Peyer's patch (tissue), 4 donors: ENCODE results near the gene LTBP2. TPM values are rescaled to one million over a fixed set of nuclear protein-coding genes. Genes with fewer than 3 reads are reported as not detected.

ENCODE experiments used
- DNase-seq, 3 donors: peaks; one replicate each; pipeline ENCODE4 v3.0.0-alpha.2; 2017 to 2019
- H3K27ac ChIP-seq, 4 donors: fragments of 200-600 bp; sonication (generic); one replicate each; pipeline ENCODE4 v1.5.1; 2016 to 2019
- H3K27me3 ChIP-seq, 2 donors: fragments of 200-600 bp; sonication (generic); one replicate each; pipeline ENCODE4 v1.5.1; 2019
- H3K36me3 ChIP-seq, 3 donors: fragments of 200-600 bp; sonication (generic); one replicate each; pipeline ENCODE4 v1.5.1; 2016 to 2019
- H3K4me1 ChIP-seq, 4 donors: fragments of 200-600 bp; sonication (generic); one replicate each; pipeline ENCODE4 v1.5.1; 2016 to 2019
- H3K4me3 ChIP-seq, 4 donors: fragments of 200-600 bp; sonication (generic); 1 replicate in 3 of 4; 2 replicates in 1 of 4; pipeline ENCODE4 v1.5.1; 2016 to 2019; ENCODE audit warnings: mild to moderate bottlenecking in 1 of 4
- H3K9me3 ChIP-seq, 4 donors: fragments of 200-600 bp; sonication (generic); one replicate each; pipeline ENCODE4 v1.5.1; 2016 to 2019; ENCODE audit warnings: mild to moderate bottlenecking in 1 of 4
- POLR2A ChIP-seq, 2 donors: fragments of 450-650 bp; IDR thresholded peaks; one replicate each; pipeline ENCODE4 v1.5.1; 2017; ENCODE audit warnings: antibody characterized with exemption in 2 of 2, mild to moderate bottlenecking in 2 of 2, moderate library complexity in 2 of 2
- total RNA-seq, 4 donors: library from RNA; depleted of rRNA; stranded (reverse); fragments of >200 nt; gene quantifications; one replicate each; pipeline ENCODE4 v1.1.0, GENCODE V29; 2016
- TF ChIP-seq, protein P1 (sequence below), 6 experiments: fragments of 450-650 bp in 4 of 6; fragments of 200-600 bp in 2 of 6; sonication (generic) in 1 of 6; IDR thresholded peaks; one replicate each; pipeline ENCODE4 v1.5.1; 2017 to 2019; ENCODE audit warnings: antibody characterized with exemption in 6 of 6, mild to moderate bottlenecking in 3 of 6, moderate library complexity in 1 of 6

The LTBP2 gene
- total RNA-seq, 4 donors from 2014 or later: 10.7 to 34.7 (median 16.0) TPM

DNA sequence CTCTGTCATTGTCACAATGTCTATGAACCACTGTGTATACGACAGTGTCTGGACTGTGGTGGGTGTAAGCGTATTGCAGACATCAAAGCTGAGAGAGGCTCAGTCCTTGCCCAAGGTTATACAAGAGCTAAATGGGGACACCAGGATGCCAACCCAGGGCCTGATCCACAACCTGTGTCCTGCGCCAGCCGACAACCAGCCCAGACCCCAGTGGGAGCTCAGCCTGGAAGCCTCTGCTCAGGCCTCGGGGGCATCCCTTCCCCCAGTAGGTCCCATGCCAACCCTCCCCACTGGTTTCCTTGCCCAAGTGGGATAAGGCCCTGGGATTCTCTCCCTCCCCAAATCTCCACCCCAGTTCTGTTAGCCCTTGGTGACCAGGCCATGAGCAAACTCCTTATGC is 54.3 kb downstream of the LTBP2 start:
- Histone ChIP-seq H3K4me3 (no peak overlapping the region), H3K27me3 (no peaks in the 10 kb centered on the region), H3K36me3 (no peaks in the 10 kb centered on the region), H3K4me1 (peaks cover 0 to 5% (median 0%) of the 10 kb centered on the region in 4 donors), H3K9me3 (no peaks in the 10 kb centered on the region), H3K27ac (no peak overlapping the region)
- DNase-seq: no peak
- TF ChIP-seq, protein P1, sequence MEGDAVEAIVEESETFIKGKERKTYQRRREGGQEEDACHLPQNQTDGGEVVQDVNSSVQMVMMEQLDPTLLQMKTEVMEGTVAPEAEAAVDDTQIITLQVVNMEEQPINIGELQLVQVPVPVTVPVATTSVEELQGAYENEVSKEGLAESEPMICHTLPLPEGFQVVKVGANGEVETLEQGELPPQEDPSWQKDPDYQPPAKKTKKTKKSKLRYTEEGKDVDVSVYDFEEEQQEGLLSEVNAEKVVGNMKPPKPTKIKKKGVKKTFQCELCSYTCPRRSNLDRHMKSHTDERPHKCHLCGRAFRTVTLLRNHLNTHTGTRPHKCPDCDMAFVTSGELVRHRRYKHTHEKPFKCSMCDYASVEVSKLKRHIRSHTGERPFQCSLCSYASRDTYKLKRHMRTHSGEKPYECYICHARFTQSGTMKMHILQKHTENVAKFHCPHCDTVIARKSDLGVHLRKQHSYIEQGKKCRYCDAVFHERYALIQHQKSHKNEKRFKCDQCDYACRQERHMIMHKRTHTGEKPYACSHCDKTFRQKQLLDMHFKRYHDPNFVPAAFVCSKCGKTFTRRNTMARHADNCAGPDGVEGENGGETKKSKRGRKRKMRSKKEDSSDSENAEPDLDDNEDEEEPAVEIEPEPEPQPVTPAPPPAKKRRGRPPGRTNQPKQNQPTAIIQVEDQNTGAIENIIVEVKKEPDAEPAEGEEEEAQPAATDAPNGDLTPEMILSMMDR (IDR thresholded peaks at IDR 0.05): no peak
- no peak for TF ChIP-seq POLR2A (IDR thresholded peaks at IDR 0.05)

DNA sequence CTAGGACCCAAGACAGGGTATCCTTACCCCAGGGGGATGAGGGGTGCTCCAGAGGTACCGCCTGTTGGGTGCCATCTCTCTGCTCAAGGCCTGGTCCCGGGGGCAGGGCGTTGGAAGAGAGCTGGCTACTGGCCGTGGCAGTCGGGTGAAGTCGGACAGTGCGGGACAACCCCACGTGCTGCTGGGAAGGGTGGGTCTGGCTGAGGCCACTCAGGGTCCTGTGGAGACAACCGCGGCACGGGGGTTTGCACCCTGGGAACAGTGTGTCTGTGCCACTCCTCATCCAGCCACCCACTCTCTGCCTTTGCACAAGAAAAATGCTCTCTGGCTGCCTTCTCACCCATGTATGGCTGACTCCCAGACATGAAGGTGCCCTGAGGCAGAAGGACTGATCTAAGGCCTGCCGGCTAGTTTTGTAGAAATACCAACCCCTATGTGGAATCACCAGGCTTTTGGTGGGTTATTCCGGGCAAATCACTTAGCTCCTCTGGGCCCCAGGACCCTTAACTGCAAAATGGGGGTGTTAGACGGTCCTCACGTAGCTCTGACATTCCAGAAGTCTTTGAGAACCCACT is 56.5 kb downstream of the LTBP2 start:
- Histone ChIP-seq H3K9me3 (no peaks in the 10 kb centered on the region), H3K36me3 (no peaks in the 10 kb centered on the region), H3K4me1 (peaks cover 0 to 5% (median 0%) of the 10 kb centered on the region in 4 donors), H3K27ac (no peak overlapping the region), H3K27me3 (no peaks in the 10 kb centered on the region), H3K4me3 (no peak overlapping the region)
- no peak for TF ChIP-seq POLR2A (IDR thresholded peaks at IDR 0.05)
- TF ChIP-seq, protein P1 (IDR thresholded peaks at IDR 0.05): no peak
- no peak for DNase-seq

DNA sequence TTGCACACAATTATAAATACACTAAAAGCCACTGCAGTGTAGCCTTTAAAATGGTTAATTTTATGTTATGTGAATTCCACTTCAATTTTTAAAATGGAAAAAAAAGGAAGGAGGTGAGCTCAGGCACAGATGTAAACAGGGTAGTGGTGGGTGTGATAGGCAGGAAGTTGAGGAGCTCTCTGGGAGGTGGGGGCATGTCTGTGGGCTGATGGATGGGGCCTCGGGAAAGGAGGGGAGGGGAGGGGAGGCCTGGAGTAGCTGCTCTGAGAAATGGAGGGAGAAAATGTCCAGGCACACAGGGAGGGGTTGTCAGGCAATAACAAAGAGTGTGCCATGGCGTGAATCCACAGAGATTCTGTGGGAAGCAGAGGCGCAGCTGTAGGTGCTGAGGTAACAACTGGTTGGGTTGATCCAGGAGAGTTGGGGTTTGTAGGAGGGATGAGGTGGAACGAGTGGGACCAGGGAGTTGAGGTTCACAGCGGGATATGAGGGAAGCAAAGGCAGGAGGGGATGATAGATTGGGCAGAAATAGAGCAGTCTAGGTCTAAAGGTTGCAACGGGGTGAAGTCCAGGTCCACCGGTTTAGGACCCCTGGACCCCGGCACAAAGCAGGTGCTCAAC is 57.2 kb downstream of the LTBP2 start:
- H3K9me3 ChIP-seq: no peaks in the 10 kb centered on the region
- peaks cover 0 to 5% (median 0%) of the 10 kb centered on the region in 4 donors for H3K4me1 ChIP-seq
- H3K36me3 ChIP-seq: no peaks in the 10 kb centered on the region
- no peak for DNase-seq
- TF ChIP-seq, protein P1 (IDR thresholded peaks at IDR 0.05): no peak
- TF ChIP-seq POLR2A (IDR thresholded peaks at IDR 0.05): no peak
- H3K4me3 ChIP-seq: no peak overlapping the region
- no peak overlapping the region for H3K27ac ChIP-seq
- no peaks in the 10 kb centered on the region for H3K27me3 ChIP-seq

DNA sequence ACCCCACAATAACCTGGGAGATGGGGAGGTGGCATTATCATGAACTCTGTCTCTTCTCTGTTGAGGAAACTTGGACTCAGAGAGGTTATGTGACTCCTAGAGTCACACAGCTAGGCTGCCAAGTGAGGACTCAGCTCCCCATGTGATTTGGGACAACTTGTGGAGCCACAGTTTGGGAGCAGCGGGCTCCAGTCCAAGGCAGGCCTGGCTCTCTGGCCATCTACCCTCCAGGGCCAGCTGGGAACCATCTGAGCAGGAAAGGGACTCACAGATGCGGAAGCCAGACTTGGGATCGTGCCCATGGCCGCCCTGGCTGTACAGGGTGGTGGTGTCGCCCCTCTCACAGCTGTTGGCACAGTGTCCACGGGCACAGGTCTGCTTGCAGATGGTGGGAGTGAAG is 59.4 kb downstream of the LTBP2 start:
- H3K4me1 ChIP-seq: peaks cover 0 to 5% (median 0%) of the 10 kb centered on the region in 4 donors
- peak in 2 of 3 donors; percentile 25 to 65 for DNase-seq
- H3K27me3 ChIP-seq: no peaks in the 10 kb centered on the region
- H3K27ac ChIP-seq: peak overlapping the region in 2 of 4 donors; percentile 13 to 58
- no peaks in the 10 kb centered on the region for H3K36me3 ChIP-seq
- no peaks in the 10 kb centered on the region for H3K9me3 ChIP-seq
- TF ChIP-seq, protein P1 (IDR thresholded peaks at IDR 0.05): no peak
- TF ChIP-seq POLR2A (IDR thresholded peaks at IDR 0.05): no peak
- no peak overlapping the region for H3K4me3 ChIP-seq

DNA sequence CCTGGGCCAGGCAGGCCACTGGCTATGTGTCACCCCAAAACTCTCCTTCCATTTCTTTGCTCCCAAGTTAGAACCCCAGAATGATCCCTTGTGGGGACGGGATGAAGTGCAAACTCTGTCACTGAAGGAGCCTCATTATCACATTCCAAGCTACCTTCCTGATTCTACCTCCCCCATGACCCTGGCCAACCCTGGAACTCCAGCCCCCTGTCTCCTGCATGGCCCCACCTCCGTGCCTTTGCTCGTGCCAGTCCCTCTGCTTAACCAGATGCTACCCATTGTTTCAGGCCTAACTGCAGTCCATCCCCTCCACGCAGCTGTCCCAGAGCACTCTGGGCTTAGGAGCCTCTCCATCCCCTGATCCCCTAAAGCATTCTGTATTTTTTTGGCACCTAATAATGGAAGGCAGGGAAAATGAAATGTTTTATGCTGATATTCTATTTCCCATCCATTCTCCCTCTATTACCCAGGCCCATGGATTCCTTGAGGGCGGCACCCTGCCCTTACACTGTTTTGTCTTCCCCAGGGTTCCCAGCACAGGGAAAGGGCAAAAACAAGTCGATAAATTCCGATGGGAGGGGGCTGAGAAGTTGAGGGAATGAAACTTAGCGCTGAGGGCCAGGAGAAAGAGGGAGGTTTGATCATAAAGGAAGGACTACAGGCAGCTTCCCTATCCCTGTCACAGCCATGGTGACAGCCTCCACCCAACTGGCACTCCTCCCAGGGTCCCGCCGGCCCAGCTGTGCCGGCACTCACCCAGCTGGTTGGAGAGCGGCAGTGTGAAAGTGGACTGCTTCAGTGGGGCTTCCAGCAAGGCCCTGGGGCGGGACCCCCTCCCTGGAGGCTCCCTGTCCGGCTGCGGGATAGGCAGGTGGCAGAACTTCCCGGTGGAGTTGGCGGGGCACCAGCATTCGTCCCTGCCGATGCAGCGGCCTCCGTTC is 60.3 kb downstream of the LTBP2 start:
- DNase-seq: no peak
- peaks cover 0 to 5% (median 0%) of the 10 kb centered on the region in 4 donors for H3K4me1 ChIP-seq
- H3K36me3 ChIP-seq: no peaks in the 10 kb centered on the region
- TF ChIP-seq POLR2A (IDR thresholded peaks at IDR 0.05): no peak
- TF ChIP-seq, protein P1 (IDR thresholded peaks at IDR 0.05): no peak
- no peaks in the 10 kb centered on the region for H3K27me3 ChIP-seq
- H3K4me3 ChIP-seq: no peak overlapping the region
- peak overlapping the region in 2 of 4 donors; percentile 13 to 58 for H3K27ac ChIP-seq
- H3K9me3 ChIP-seq: no peaks in the 10 kb centered on the region
